Mononuclear cell (primary cell): Measurements from ENCODE around the gene ROBO3. TPM values are rescaled to one million over a fixed set of nuclear protein-coding genes. Genes with fewer than 3 reads are reported as not detected.

Experiments
- H3K27me3 ChIP-seq: 2 replicates; pipeline ENCODE4 v1.6.0; 2011; ENCODE audit warnings: low read length, control low read depth; ENCODE audit not compliant: insufficient read depth
- H3K4me1 ChIP-seq: 2 replicates; pipeline ENCODE4 v1.5.1; 2011; ENCODE audit warnings: mild to moderate bottlenecking, low read length, control low read depth; ENCODE audit not compliant: insufficient read depth
- H3K4me3 ChIP-seq: 2 replicates; pipeline ENCODE4 v1.5.1; 2011; ENCODE audit warnings: mild to moderate bottlenecking, low read length, moderate library complexity
- H3K9me3 ChIP-seq: 2 replicates; pipeline ENCODE4 v1.5.1; 2011; ENCODE audit warnings: low read depth, mild to moderate bottlenecking, control low read depth, low read length
- total RNA-seq: library from RNA; depleted of rRNA; stranded (reverse); fragments of >200 nt; gene quantifications from one replicate; pipeline ENCODE4 v1.2.3, GENCODE V29; 2012

Gene ROBO3
- total RNA-seq, 1 donor = 6.2 TPM

DNA sequence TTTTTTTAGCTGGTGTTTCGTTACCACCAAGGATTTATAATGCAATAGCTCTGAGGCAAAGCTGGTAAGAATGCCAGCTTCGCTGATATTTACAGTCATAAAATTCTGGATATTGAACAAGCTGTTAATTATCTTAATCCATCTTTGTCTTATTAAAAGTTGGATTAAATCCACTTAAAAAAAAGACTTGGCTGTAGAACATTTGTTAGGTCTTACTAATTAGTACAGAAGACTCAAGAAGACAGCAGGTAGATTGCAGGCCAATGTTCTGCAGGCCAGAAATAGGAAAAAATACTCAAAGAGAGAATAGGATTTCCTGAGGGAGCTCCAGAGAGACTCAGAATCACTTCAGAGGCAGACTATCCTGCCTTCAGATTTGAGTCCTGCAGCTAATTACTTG is 24.9 kb downstream of the ROBO3 start:
- Histone ChIP-seq H3K4me1 (peaks cover 3% of the 10 kb centered on the region), H3K27me3 (no peaks in the 10 kb centered on the region), H3K4me3 (no peak overlapping the region)

GRCh38 chr11:124890683-124891372 is 25.6 kb downstream of the ROBO3 start:
- H3K4me3 ChIP-seq = no peak overlapping the region
- H3K27me3 ChIP-seq = no peaks in the 10 kb centered on the region
- H3K4me1 ChIP-seq = peaks cover 3% of the 10 kb centered on the region
- no peaks in the 10 kb centered on the region for H3K9me3 ChIP-seq

More for the DNA sequence above, 24.9 kb downstream of the ROBO3 start:
- H3K9me3 ChIP-seq = no peaks in the 10 kb centered on the region

DNA sequence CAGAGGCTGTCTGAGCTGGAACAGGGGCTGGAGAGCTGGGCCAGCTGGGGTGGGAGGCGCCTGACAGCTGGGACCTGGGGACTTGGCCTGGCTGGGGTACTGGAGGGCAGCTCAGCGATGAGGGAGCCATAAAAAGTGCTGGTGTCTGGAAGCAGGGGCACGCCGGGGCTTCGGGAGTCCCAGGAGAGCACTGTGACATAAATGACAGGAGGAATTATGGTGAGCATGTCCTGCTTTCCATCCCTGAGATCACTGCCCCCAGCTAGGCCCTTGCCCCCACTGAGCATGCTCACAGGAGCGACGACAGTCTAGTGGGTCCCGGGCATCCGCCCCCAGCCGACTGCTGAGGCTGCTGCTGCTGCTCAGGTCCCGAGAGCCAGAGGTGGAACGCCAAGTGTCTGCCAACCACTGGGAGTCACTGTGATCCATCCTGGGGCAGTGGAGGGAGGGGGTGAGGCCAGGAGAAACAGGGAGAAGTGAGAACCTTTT is 26.2 kb downstream of the ROBO3 start:
- Histone ChIP-seq H3K9me3 (no peaks in the 10 kb centered on the region), H3K4me3 (no peak overlapping the region), H3K27me3 (no peaks in the 10 kb centered on the region), H3K4me1 (peaks cover 3% of the 10 kb centered on the region)

DNA sequence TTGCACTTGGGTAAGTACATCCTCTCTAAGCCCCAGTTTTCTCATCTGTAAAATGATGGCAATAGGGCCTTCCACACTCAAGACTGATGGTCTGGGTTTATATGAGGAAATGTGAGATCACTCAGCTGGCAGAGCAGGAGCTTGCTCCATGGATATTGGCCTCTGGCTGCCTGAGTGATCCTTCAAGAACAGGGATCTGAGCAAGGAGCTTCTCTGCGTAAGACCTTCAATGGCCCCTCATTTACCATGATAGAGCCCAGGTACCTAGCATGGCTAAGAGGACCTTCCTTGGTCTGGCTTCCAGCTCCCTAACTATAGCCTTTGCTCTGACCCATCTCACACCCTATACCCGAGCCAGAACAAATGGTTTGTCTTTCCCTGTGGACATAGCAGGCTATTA is 26.9 kb downstream of the ROBO3 start:
- H3K27me3 ChIP-seq = no peaks in the 10 kb centered on the region
- peaks cover 3% of the 10 kb centered on the region for H3K4me1 ChIP-seq
- H3K4me3 ChIP-seq = no peak overlapping the region
- H3K9me3 ChIP-seq = no peaks in the 10 kb centered on the region

DNA sequence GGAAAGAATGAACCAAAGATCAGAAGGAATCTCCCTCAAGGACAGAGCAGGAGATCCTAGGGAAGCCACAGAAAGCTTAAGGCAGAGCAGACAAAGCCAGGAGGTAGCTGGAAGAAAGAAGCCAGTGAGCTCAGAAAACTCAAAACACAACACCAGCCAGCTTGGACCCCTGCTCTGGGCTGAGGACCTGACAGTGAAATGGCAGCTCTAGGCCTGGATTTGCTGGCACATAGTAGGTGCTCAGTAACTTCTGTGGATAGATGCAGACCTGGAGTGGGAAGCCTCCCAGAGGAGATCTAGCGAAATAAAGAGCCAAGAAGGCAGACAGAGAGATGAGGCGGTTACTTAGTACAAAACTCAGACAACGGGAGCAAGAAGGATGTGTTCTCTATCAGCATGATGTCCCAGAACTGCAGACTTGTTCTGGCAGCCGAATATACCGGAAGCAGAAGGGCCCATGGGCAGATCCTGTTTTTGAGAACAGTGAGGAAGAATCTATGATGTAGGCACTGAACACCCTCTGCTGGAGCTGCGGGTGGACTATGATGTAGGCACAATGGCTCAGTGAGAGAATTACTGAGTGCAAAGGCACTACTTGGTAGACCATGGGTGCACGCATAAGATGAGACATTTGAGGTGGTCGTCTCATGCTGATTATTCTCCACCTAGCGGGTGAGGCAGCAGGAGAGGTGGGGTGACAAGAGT is 27.7 kb downstream of the ROBO3 start:
- Histone ChIP-seq H3K4me1 (peaks cover 3% of the 10 kb centered on the region), H3K27me3 (no peaks in the 10 kb centered on the region), H3K4me3 (no peak overlapping the region), H3K9me3 (no peaks in the 10 kb centered on the region)

- Histone ChIP-seq H3K9me3 (no peaks in the 10 kb centered on the region), H3K4me3 (no peak overlapping the region), H3K4me1 (peaks cover 3% of the 10 kb centered on the region), H3K27me3 (no peaks in the 10 kb centered on the region)
These were observed 28.7 kb downstream of the ROBO3 start for GRCh38 chr11:124893781-124894401.

DNA sequence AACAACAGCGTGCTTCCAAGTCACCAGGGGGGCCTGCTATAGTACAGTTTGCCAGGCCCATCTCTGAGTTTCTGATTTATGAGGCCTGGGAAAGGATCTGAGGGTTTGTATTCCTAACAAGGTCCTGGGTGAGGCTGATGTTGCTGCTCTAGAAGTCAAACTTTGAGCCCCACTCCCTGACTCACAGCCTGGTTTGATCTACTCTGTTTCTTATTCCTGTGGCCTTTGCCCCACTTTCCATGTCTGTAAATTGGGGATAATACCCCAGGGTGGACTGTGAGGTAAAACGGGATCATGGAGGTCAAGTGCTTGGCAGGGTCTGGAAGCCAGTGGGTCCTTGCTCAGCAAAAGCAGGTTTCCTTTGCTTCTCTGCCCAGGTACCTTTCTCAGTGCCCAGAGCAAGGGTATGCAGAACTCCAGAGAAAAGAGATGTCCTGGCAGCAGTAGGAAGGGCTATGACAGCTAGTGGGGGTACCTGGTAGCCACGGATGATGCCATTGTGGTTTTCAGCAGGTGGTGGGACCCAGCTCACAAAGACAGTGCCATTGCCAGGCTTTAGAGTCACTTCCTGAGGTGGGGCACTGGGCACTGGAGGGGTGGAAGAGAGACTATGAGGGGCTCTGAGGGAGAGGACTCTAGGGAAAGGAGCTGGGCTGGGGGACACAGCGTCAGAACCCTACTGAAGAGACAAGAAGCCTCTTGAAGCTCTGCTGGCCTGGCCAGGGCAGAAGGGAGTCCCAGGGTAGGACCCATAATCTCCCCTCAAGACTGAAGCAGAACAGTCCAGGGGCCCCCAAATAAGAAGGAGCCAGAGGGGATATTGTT is 29.6 kb downstream of the ROBO3 start:
- no peak overlapping the region for H3K4me3 ChIP-seq
- H3K4me1 ChIP-seq = no peaks in the 10 kb centered on the region
- H3K27me3 ChIP-seq = no peaks in the 10 kb centered on the region
- no peaks in the 10 kb centered on the region for H3K9me3 ChIP-seq

DNA sequence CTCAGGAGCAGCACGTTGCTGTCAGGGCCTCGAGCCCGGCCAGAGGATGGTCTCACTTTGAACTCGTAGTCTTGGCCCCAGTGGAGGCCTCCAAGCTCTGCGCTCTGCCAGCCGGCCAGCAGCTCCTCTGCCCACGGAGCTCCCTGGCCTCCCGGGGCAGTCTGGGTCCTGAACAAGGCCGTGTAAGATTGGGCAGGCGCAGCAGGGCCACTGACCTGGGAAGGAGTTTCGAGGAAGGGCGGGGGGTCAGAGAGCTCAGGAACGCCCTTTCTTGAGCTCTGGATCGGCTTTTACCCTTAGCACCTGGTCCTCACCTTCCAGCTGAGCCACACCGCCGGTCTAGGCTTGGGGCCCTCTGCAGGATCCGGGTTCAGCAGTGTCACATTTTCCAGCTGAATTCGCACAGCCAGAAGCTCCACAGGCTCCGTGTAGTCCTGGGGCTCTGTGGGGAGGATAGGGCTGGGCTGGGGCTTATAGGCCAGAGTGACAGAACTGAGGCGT is 30.3 kb downstream of the ROBO3 start:
- H3K4me1 ChIP-seq = no peaks in the 10 kb centered on the region
- H3K4me3 ChIP-seq = no peak overlapping the region
- H3K9me3 ChIP-seq = no peaks in the 10 kb centered on the region
- no peaks in the 10 kb centered on the region for H3K27me3 ChIP-seq

DNA sequence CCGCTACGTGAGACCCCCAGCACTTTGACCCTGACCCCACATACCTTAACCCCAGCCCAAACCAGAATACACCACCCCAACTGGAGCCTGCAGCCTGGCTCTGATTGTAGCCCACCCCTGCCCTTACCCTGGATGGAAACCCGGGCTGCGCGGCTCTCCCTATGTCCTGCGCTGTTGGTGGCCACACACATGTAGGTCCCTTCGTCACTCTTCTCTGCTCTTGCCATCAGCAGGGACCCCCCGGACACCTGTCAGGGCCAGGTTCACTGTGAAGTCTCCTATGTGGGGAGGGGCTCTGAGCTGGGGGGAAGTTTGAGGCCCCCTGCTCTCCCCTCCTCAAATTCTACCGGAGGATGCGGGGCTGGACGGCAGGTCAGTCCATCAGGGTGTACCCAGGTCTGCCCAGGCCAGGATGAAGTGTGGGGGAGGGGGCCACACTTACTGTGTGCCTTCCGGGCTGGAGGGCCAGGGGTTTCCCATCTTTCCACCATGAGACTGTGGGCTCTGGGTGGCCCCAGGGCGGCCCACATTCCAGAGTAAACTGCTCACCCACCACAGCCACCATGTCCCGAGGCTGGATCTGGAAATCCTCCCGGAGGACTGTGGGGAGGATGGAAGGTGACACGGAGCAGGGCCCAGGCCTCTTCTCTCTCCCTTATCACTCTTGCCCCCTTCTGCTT is 31.0 kb downstream of the ROBO3 start:
- Histone ChIP-seq H3K4me3 (no peak overlapping the region), H3K9me3 (no peaks in the 10 kb centered on the region), H3K4me1 (no peaks in the 10 kb centered on the region), H3K27me3 (no peaks in the 10 kb centered on the region)

GRCh38 chr11:124896821-124897391 is 31.7 kb downstream of the ROBO3 start:
- Histone ChIP-seq H3K4me1 (no peaks in the 10 kb centered on the region), H3K9me3 (no peaks in the 10 kb centered on the region), H3K27me3 (peaks cover under 1% of the 10 kb centered on the region), H3K4me3 (no peak overlapping the region)

- Histone ChIP-seq H3K4me1 (no peaks in the 10 kb centered on the region), H3K4me3 (no peak within 1 kb of the TSS), H3K9me3 (no peaks in the 10 kb centered on the region), H3K27me3 (peaks cover 4% of the 10 kb centered on the region)
These were observed 32.5 kb downstream of the ROBO3 start, which contains the start of gene ROBO4 for GRCh38 chr11:124897674-124898262. Gene ROBO4 (minus strand): TSS chr11:124897865. CDS start chr11:124897795, 70 bp downstream.

- H3K27me3 ChIP-seq = peaks cover 7% of the 10 kb centered on the region
- H3K4me3 ChIP-seq = no peak overlapping the region
- no peaks in the 10 kb centered on the region for H3K4me1 ChIP-seq
- no peaks in the 10 kb centered on the region for H3K9me3 ChIP-seq
These were observed 33.0 kb downstream of the ROBO3 start for GRCh38 chr11:124898263-124898680.

- Histone ChIP-seq H3K4me3 (no peak overlapping the region), H3K27me3 (peaks cover 9% of the 10 kb centered on the region), H3K4me1 (no peaks in the 10 kb centered on the region)
These were observed 33.5 kb downstream of the ROBO3 start for GRCh38 chr11:124898711-124899110.

More at GRCh38 chr11:124898711-124899110, 33.5 kb downstream of the ROBO3 start:
- H3K9me3 ChIP-seq = no peaks in the 10 kb centered on the region
